B cell (primary cell): Measurements from ENCODE around the gene BCL2L11. TPM values are rescaled to one million over a fixed set of nuclear protein-coding genes. Genes with fewer than 3 reads are reported as not detected.
A peak's percentile ranks its signal among the peaks of the same experiment; 100 is the strongest.

Experiments used
- ATAC-seq: fragments of 200-7000 bp; cut with Tn5 transposase; one replicate; pipeline ENCODE4 v1.10.0; 2021; ENCODE audit warnings: low read depth, mild to moderate bottlenecking, moderate number of reproducible peaks, moderate library complexity
- CTCF ChIA-PET: fragments of 350-600 bp; sonication (Branson Sonifier 250); formaldehyde crosslinking; loops from one replicate; lab custom pipeline; 2021; ENCODE audit warnings: antibody characterized with exemption, inconsistent platforms; lab: Charles Lee
- POLR2A ChIA-PET: fragments of 350-600 bp; sonication (Branson Sonifier 250); formaldehyde crosslinking; loops from one replicate; lab custom pipeline; 2021; ENCODE audit warnings: antibody characterized with exemption; lab: Charles Lee
- DNase-seq: peaks from one replicate; pipeline ENCODE4 v3.0.0; 2013
- H2AFZ ChIP-seq: 2 replicates; pipeline ENCODE4 v1.6.1; 2012; ENCODE audit warnings: mild to moderate bottlenecking, low read depth, low read length; ENCODE audit not compliant: insufficient read depth, poor library complexity, severe bottlenecking
- H3K27ac ChIP-seq, 2 donors: 1 replicate in 1 of 2; 2 replicates in 1 of 2; pipeline ENCODE4 v1.5.1; 2012 to 2013; ENCODE audit warnings: low read length in 2 of 2, mild to moderate bottlenecking in 2 of 2, moderate library complexity in 1 of 2
- H3K27me3 ChIP-seq, 4 experiments: fragments of 200-600 bp in 1 of 4; sonication (generic) in 1 of 4; replicated peaks in 1 of 4; 1 replicate in 2 of 4; 2 replicates in 2 of 4; pipeline versions ENCODE4 v1.6.1 to v1.7.0; 2013 to 2016; ENCODE audit warnings: low read length in 3 of 4, mild to moderate bottlenecking in 2 of 4, mixed read lengths in 1 of 4, moderate library complexity in 1 of 4; ENCODE audit not compliant: insufficient read depth in 4 of 4, control insufficient read depth in 3 of 4; ENCODE audit errors: control extremely low read depth in 1 of 4
- H3K36me3 ChIP-seq, 2 experiments: replicated peaks in 1 of 2; 1 replicate in 1 of 2; 2 replicates in 1 of 2; pipeline versions ENCODE4 v1.6.1 to v1.7.1; 2013; ENCODE audit warnings: low read length in 1 of 2; ENCODE audit not compliant: insufficient read depth in 2 of 2, control insufficient read depth in 1 of 2; ENCODE audit errors: control extremely low read depth in 1 of 2, extremely low read depth in 1 of 2
- H3K4me1 ChIP-seq, 2 donors: fragments of 200-600 bp in 1 of 2; sonication (generic) in 1 of 2; 1 replicate in 1 of 2; 2 replicates in 1 of 2; pipeline versions ENCODE4 v1.5.1 to v1.6.1; 2013 to 2017; ENCODE audit warnings: low read length in 2 of 2; ENCODE audit not compliant: control insufficient read depth in 2 of 2, insufficient read depth in 2 of 2
- H3K4me2 ChIP-seq: replicated peaks from 2 replicates; pipeline ENCODE3; 2012; ENCODE audit warnings: mild to moderate bottlenecking, low read depth, low read length; ENCODE audit not compliant: poor library complexity, severe bottlenecking
- H3K4me3 ChIP-seq, 5 experiments: fragments of 200-600 bp in 1 of 5; sonication (generic) in 1 of 5; 1 replicate in 3 of 5; 2 replicates in 2 of 5; pipeline versions ENCODE4 v1.5.1 to v1.7.0; 2011 to 2016; ENCODE audit warnings: low read length in 4 of 5, mild to moderate bottlenecking in 4 of 5, low read depth in 2 of 5, control low read depth in 1 of 5, moderate library complexity in 1 of 5; ENCODE audit not compliant: insufficient read depth in 1 of 5; ENCODE audit errors: control extremely low read depth in 1 of 5, extremely low read depth in 1 of 5
- H3K79me2 ChIP-seq: fragments of 200-600 bp; sonication (generic); one replicate; pipeline ENCODE4 v1.6.0; 2016; ENCODE audit warnings: low read length; ENCODE audit not compliant: control insufficient read depth, insufficient read depth
- H3K9ac ChIP-seq: fragments of 200-600 bp; sonication (generic); 2 replicates; pipeline ENCODE4 v1.6.1; 2017; ENCODE audit warnings: mild to moderate bottlenecking, low read length, moderate library complexity
- H3K9me3 ChIP-seq, 3 donors: one replicate each; pipeline versions ENCODE4 v1.6.1 to v1.7.1; 2013; ENCODE audit warnings: low read length in 2 of 3; ENCODE audit not compliant: control insufficient read depth in 2 of 3, insufficient read depth in 1 of 3; ENCODE audit errors: control extremely low read depth in 1 of 3
- H4K20me1 ChIP-seq: 2 replicates; pipeline ENCODE4 v1.6.0; 2012; ENCODE audit warnings: mild to moderate bottlenecking, low read length; ENCODE audit not compliant: insufficient read depth, control insufficient read depth, poor library complexity, severe bottlenecking
- H3K27ac Mint-ChIP-seq: one replicate; pipeline ENCODE4 v1.8.0; 2021; ENCODE audit warnings: mixed read lengths
- H3K27me3 Mint-ChIP-seq: one replicate; pipeline ENCODE4 v1.8.0; 2021; ENCODE audit warnings: mixed read lengths
- H3K4me1 Mint-ChIP-seq: one replicate; pipeline ENCODE4 v1.8.0; 2021; ENCODE audit warnings: mixed read lengths
- H3K4me3 Mint-ChIP-seq: one replicate; pipeline ENCODE4 v1.8.0; 2021; ENCODE audit warnings: mixed read lengths
- H3K9me3 Mint-ChIP-seq: one replicate; pipeline ENCODE4 v1.8.0; 2022; ENCODE audit warnings: mixed read lengths; ENCODE audit not compliant: insufficient read depth
- CTCF ChIP-seq: fragments of 200-600 bp; IDR thresholded peaks from one replicate; pipeline ENCODE4 v1.8.0; 2022; ENCODE audit warnings: antibody characterized with exemption, mild to moderate bottlenecking
- EZH2 ChIP-seq: IDR thresholded peaks from 2 replicates; pipeline ENCODE4 v1.6.1; 2012; ENCODE audit warnings: borderline replicate concordance, low read depth, mild to moderate bottlenecking, moderate library complexity, low read length; ENCODE audit not compliant: insufficient read depth, poor library complexity, severe bottlenecking
- WGBS: methylation state at CpG from one replicate; pipeline ENCODE4 v1.1.5; 2013; ENCODE audit warnings: missing lambda C conversion rate; ENCODE audit not compliant: insufficient coverage; 5-methylcytosine and 5-hydroxymethylcytosine counted together
- intact Hi-C: fragments of 100-400 bp; cut with micrococcal nuclease; formaldehyde crosslinking; loops from one replicate; pipeline ENCODE4 v1.10.0; 2022
- polyA plus RNA-seq: library from polyadenylated mRNA; depleted of rRNA; stranded (reverse); fragments of >200 nt; gene quantifications from 2 replicates; pipeline ENCODE4 v1.2.3, GENCODE V29; 2012
- total RNA-seq, 2 donors: library from RNA; stranded (reverse); fragments of 120-200 nt in 1 of 2; gene quantifications; 1 replicate in 1 of 2; 2 replicates in 1 of 2; pipeline versions ENCODE4 v1.2.3 to v1.2.4, GENCODE V29; 2013 to 2022

The BCL2L11 gene
- total and polyA plus RNA-seq, 2 donors (not counting 1 experiment from before 2014, with no cell fraction given): 13.8 to 164 TPM

GRCh38 chr2:111116843-111117597, 3.7 kb upstream of the BCL2L11 start:
- peak overlapping the region; percentile 86 for H3K27ac Mint-ChIP-seq

More at GRCh38 chr2:111116843-111117597, 3.7 kb upstream of the BCL2L11 start:
- Histone ChIP-seq H3K9ac (peak overlapping the region; percentile 92), H4K20me1 (peaks cover 12% of the 10 kb centered on the region), H3K4me1 (peaks cover 31 to 40% of the 10 kb centered on the region in 2 donors), H3K9me3 (peaks cover 0 to 20% (median 0%) of the 10 kb centered on the region in 3 donors), H3K27me3 (peaks cover 0 to 62% (median 24%) of the 10 kb centered on the region in 4 experiments), H3K4me3 (peak overlapping the region; percentile 35 to 88 (median 68)), H3K36me3 (no peaks in the 10 kb centered on the region), H3K4me2 (peak overlapping the region; percentile 99), H2AFZ (peak overlapping the region; percentile 83), H3K79me2 (no peaks in the 10 kb centered on the region), H3K27ac (no peak overlapping the region)
- Mint-ChIP-seq H3K9me3 (no peaks in the 10 kb centered on the region), H3K4me1 (peaks cover 28% of the 10 kb centered on the region), H3K4me3 (peak overlapping the region; percentile 93), H3K27me3 (peaks cover 45% of the 10 kb centered on the region)
- ATAC-seq (peak; percentile 13), DNase-seq (peak; percentile 84)
- 10% methylated on average over 29 of the region's 30 CpGs for WGBS
- intact Hi-C loops: loop anchor here (1.0 to 5.0 kb wide), 4 partner anchors 60 to 585 kb away; no protein-coding TSS in a partner anchor
- TF ChIP-seq EZH2 (no peak), CTCF (peak; percentile 81)
- ChIA-PET POLR2A (no interaction called here), CTCF (interaction anchor here (0.6 to 2.5 kb wide), 13 partner anchors 16 to 590 kb away, joined by 3 to 15 read pairs (median 3); no protein-coding TSS in a partner anchor)
